ENCODE data around the gene DLG3.
"Not testable (repeated sequence)": the region's sequence is repeated elsewhere in the genome, so short reads cannot be mapped to it uniquely, and the experiment has no call there.

DNA sequence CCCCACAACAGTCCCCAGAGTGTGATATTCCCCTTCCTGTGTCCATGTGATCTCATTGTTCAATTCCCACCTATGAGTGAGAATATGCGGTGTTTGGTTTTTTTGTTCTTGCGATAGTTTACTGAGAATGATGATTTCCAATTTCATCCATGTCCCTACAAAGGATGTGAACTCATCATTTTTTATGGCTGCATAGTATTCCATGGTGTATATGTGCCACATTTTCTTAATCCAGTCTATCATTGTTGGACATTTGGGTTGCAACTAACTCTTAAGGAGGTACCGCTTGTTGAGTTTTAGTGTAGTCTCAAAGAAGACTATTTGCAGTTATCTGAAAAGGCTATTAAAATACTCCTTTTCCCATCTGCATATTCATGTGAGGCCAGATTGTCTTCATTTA is 44.5 kb upstream of the DLG3 start:
- TF ChIP-seq, protein P1, sequence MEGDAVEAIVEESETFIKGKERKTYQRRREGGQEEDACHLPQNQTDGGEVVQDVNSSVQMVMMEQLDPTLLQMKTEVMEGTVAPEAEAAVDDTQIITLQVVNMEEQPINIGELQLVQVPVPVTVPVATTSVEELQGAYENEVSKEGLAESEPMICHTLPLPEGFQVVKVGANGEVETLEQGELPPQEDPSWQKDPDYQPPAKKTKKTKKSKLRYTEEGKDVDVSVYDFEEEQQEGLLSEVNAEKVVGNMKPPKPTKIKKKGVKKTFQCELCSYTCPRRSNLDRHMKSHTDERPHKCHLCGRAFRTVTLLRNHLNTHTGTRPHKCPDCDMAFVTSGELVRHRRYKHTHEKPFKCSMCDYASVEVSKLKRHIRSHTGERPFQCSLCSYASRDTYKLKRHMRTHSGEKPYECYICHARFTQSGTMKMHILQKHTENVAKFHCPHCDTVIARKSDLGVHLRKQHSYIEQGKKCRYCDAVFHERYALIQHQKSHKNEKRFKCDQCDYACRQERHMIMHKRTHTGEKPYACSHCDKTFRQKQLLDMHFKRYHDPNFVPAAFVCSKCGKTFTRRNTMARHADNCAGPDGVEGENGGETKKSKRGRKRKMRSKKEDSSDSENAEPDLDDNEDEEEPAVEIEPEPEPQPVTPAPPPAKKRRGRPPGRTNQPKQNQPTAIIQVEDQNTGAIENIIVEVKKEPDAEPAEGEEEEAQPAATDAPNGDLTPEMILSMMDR (optimal IDR thresholded peaks at IDR 0.05 in 1 of 3, IDR thresholded peaks at IDR 0.05 in 1 of 3, conservative IDR thresholded peaks at IDR 0.05 in 1 of 3; ENCODE audit: extremely low read depth in 1 of 3, insufficient read depth in 2 of 3, low read length in 3 of 3), result not testable (repeated sequence)
- TF ChIP-seq EZH2 (IDR thresholded peaks at IDR 0.05; ENCODE audit: low read length), result not testable (repeated sequence)

Measured in keratinocyte (primary cell).